Stimulated activated effector memory CD8-positive, alpha-beta T cell treated with anti-CD3 and anti-CD28 coated beads, Interleukin-12 subunit alpha, Interleukin-12 subunit beta, amount 100 ng/mL, for 72 hours (primary cell): ENCODE results near the gene POLH.
"Not testable (repeated sequence)": the region's sequence is repeated elsewhere in the genome, so short reads cannot be mapped to it uniquely, and the experiment has no call there.

Source experiments
- ATAC-seq: fragments of 150-1000 bp; cut with Tn5 transposase; 2 replicates; pipeline ENCODE4 v1.10.0; 2021
- DNase-seq, 2 donors: peaks; one replicate each; pipeline ENCODE4 v3.0.0; 2021 to 2022; ENCODE audit warnings: low spot score in 2 of 2
- H3K27ac Mint-ChIP-seq: one replicate; pipeline ENCODE4 v1.8.0; 2022; ENCODE audit warnings: mild to moderate bottlenecking, mixed read lengths
- H3K36me3 Mint-ChIP-seq: one replicate; pipeline ENCODE4 v1.8.0; 2022; ENCODE audit warnings: mild to moderate bottlenecking, mixed read lengths
- H3K4me1 Mint-ChIP-seq: one replicate; pipeline ENCODE4 v1.8.0; 2022; ENCODE audit warnings: mixed read lengths
- H3K4me3 Mint-ChIP-seq: one replicate; pipeline ENCODE4 v1.8.0; 2022; ENCODE audit warnings: mild to moderate bottlenecking, mixed read lengths
- H3K9me3 Mint-ChIP-seq: one replicate; pipeline ENCODE4 v1.8.0; 2022; ENCODE audit warnings: mixed read lengths

The POLH gene

GRCh38 chr6:43621078-43621835 is 45.3 kb downstream of the POLH start:
- ATAC-seq (peak; percentile 5), DNase-seq (no peak)
- Mint-ChIP-seq H3K27ac (no peak overlapping the region), H3K36me3 (peaks cover 95% of the 10 kb centered on the region), H3K4me3 (no peak overlapping the region), H3K4me1 (peaks cover 8% of the 10 kb centered on the region), H3K9me3 (no peaks in the 10 kb centered on the region)

GRCh38 chr6:43621836-43622180 is 45.8 kb downstream of the POLH start:
- ATAC-seq (no peak), DNase-seq (no peak)
- Mint-ChIP-seq H3K9me3 (no peaks in the 10 kb centered on the region), H3K4me1 (peaks cover 13% of the 10 kb centered on the region), H3K4me3 (no peak overlapping the region), H3K27ac (no peak overlapping the region), H3K36me3 (peaks cover 95% of the 10 kb centered on the region)

GRCh38 chr6:43622541-43622940 is 46.6 kb downstream of the POLH start:
- Mint-ChIP-seq H3K27ac (no peak overlapping the region), H3K36me3 (peaks cover 95% of the 10 kb centered on the region), H3K4me3 (no peak overlapping the region), H3K9me3 (no peaks in the 10 kb centered on the region), H3K4me1 (peaks cover 21% of the 10 kb centered on the region)
- DNase-seq: no peak
- no peak for ATAC-seq

- ATAC-seq (no peak), DNase-seq (no peak)
- Mint-ChIP-seq H3K4me1 (peaks cover 30% of the 10 kb centered on the region), H3K36me3 (peaks cover 92% of the 10 kb centered on the region), H3K27ac (peak overlapping the region; percentile 83), H3K4me3 (no peak overlapping the region), H3K9me3 (no peaks in the 10 kb centered on the region)
Observed at GRCh38 chr6:43623880-43624785, 48.1 kb downstream of the POLH start.

GRCh38 chr6:43624786-43625288 is 48.9 kb downstream of the POLH start:
- Mint-ChIP-seq H3K36me3 (peaks cover 90% of the 10 kb centered on the region), H3K27ac (peak overlapping the region; percentile 83), H3K4me3 (no peak overlapping the region), H3K4me1 (peaks cover 37% of the 10 kb centered on the region), H3K9me3 (no peaks in the 10 kb centered on the region)
- DNase-seq (no peak), ATAC-seq (no peak)

GRCh38 chr6:43625393-43625992 is 49.5 kb downstream of the POLH start:
- Mint-ChIP-seq H3K27ac (peak overlapping the region; percentile 98), H3K9me3 (no peaks in the 10 kb centered on the region), H3K36me3 (peaks cover 87% of the 10 kb centered on the region), H3K4me1 (peaks cover 43% of the 10 kb centered on the region), H3K4me3 (no peak overlapping the region)
- DNase-seq (no peak), ATAC-seq (no peak)

- peak overlapping the region; percentile 95 for H3K4me3 Mint-ChIP-seq
- ATAC-seq: no peak
- peaks cover 70% of the 10 kb centered on the region for H3K36me3 Mint-ChIP-seq
- peak overlapping the region; percentile 98 for H3K27ac Mint-ChIP-seq
- no peak for DNase-seq
- peaks cover 43% of the 10 kb centered on the region for H3K4me1 Mint-ChIP-seq
- H3K9me3 Mint-ChIP-seq: no peaks in the 10 kb centered on the region
Observed at GRCh38 chr6:43627008-43627825, 51.2 kb downstream of the POLH start.

- H3K4me1 Mint-ChIP-seq: peaks cover 43% of the 10 kb centered on the region
- ATAC-seq (peak; percentile 39), DNase-seq (peak; percentile 32 to 82)
- peak overlapping the region; percentile 98 for H3K27ac Mint-ChIP-seq
- peak overlapping the region; percentile 95 for H3K4me3 Mint-ChIP-seq
- no peaks in the 10 kb centered on the region for H3K9me3 Mint-ChIP-seq
- peaks cover 58% of the 10 kb centered on the region for H3K36me3 Mint-ChIP-seq
Observed at GRCh38 chr6:43628393-43629103, 52.6 kb downstream of the POLH start.

- ATAC-seq (peak; percentile 89), DNase-seq (peak; percentile 85 to 96)
Observed at GRCh38 chr6:43629104-43629504, 53.1 kb downstream of the POLH start, which contains the start of gene GTPBP2. TSS of gene GTPBP2 (minus strand) at chr6:43629264. CDS start at chr6:43629162, 102 bp downstream.

GRCh38 chr6:43629505-43630300 is 53.7 kb downstream of the POLH start:
- peak; percentile 79 for ATAC-seq
- Mint-ChIP-seq H3K27ac (peak overlapping the region; percentile 98), H3K4me1 (peaks cover 45% of the 10 kb centered on the region), H3K9me3 (no peaks in the 10 kb centered on the region), H3K36me3 (peaks cover 51% of the 10 kb centered on the region), H3K4me3 (peak overlapping the region; percentile 95)
- DNase-seq: peak; percentile 74 to 96

More at GRCh38 chr6:43629104-43629504, 53.1 kb downstream of the POLH start, which contains the start of gene GTPBP2:
- peaks cover 57% of the 10 kb centered on the region for H3K36me3 Mint-ChIP-seq
- H3K9me3 Mint-ChIP-seq: no peaks in the 10 kb centered on the region
- peak within 1 kb of the TSS; percentile 98 for H3K27ac Mint-ChIP-seq
- peak within 1 kb of the TSS; percentile 95 for H3K4me3 Mint-ChIP-seq
- peaks cover 43% of the 10 kb centered on the region for H3K4me1 Mint-ChIP-seq

- no peak overlapping the region for H3K27ac Mint-ChIP-seq
- H3K4me3 Mint-ChIP-seq: peak overlapping the region; percentile 95
- DNase-seq (no peak), ATAC-seq (no peak)
- H3K36me3 Mint-ChIP-seq: peaks cover 48% of the 10 kb centered on the region
- peaks cover 49% of the 10 kb centered on the region for H3K4me1 Mint-ChIP-seq
- no peaks in the 10 kb centered on the region for H3K9me3 Mint-ChIP-seq
Observed at GRCh38 chr6:43630980-43631619, 55.1 kb downstream of the POLH start.

- not testable (repeated sequence) for H3K9me3 Mint-ChIP-seq, H3K27ac Mint-ChIP-seq, DNase-seq, ATAC-seq, H3K4me3 Mint-ChIP-seq
- peaks cover 52% of the 10 kb centered on the region for H3K36me3 Mint-ChIP-seq
- H3K4me1 Mint-ChIP-seq: peaks cover 36% of the 10 kb centered on the region
Observed at GRCh38 chr6:43633002-43633401, 57.0 kb downstream of the POLH start.
